ENCODE measurements around the gene SELENOS.
A peak's percentile ranks its signal among the peaks of the same experiment; 100 is the strongest.

The SELENOS gene

DNA sequence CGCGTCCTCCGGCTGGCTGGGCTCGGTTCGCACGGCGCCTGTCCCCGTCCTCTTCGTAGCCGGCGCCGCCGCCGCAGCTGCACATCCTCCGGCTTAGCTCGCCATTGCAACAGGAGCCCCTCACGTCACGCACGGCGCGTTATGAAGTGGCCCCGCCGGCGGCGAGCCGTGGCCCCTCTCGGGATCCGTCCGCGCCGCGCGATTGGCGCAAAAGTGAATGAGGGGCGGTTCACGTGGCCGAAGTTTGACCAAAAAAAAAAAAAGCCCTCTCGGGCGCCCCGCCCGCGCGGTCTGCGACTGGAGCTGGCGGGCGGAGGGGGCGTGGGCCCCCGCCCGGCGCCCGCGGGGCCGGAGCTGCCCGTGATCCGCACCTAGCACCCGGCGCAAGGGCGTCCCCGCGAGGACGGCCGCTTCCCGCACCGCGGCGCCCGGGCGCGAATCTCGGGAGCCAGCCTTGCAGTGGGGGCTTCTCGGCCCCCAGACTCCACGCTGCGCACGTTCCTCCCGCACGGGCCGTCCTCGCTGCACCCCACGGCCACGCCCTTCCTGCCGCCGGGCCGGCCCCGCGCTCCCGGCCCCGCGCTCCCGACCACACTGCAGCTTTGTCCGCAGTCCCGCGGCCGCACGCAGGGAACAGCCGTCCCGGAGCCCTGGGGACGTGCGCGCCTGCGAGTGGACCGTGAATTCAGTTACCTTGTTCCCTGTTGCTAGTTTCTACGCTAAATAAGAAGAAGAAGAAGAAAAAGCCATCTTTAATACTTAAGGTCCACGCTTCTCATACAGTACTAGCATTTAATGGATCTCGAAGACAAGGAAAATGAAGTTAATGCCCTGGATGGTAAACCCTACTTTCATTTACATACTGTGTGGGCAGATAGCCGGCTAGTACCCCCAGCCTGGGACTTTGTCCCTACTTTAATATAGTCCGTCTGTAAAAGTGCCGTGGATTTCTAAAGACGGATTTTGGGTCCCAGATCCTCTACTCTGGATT is 25.2 kb downstream of the SELENOS start, which contains the start of gene CHSY1:
TSS of gene CHSY1 (minus strand) at position 219 of the 991 bp plus-strand sequence. CDS start 592 bp downstream, outside the sequence.
- Histone ChIP-seq H3K9ac (peak within 1 kb of the TSS; percentile 89), H3K4me2 (peak within 1 kb of the TSS; percentile 90), H3K4me3 (peak within 1 kb of the TSS; percentile 98), H3K9me3 (no peaks in the 10 kb centered on the region), H4K20me1 (peaks cover 40% of the 10 kb centered on the region), H3K4me1 (peaks cover 54% of the 10 kb centered on the region), H3K27ac (peak within 1 kb of the TSS; percentile 92), H3K27me3 (no peaks in the 10 kb centered on the region), H3K36me3 (peaks cover 13% of the 10 kb centered on the region; the same call in 1 of the 2 replicates)
- TF ChIP-seq Cebpa-rat (IDR thresholded peaks at IDR 0.05): no peak

GRCh38 chr15:101250873-101251829 is 26.1 kb downstream of the SELENOS start:
- H3K4me3 ChIP-seq: peak overlapping the region; percentile 98
- H3K4me1 ChIP-seq: peaks cover 62% of the 10 kb centered on the region
- no peaks in the 10 kb centered on the region for H3K27me3 ChIP-seq
- peak overlapping the region; percentile 89 for H3K9ac ChIP-seq
- no peak for TF ChIP-seq Cebpa-rat (IDR thresholded peaks at IDR 0.05)
- H3K4me2 ChIP-seq: peak overlapping the region; percentile 90
- H3K9me3 ChIP-seq: no peaks in the 10 kb centered on the region
- H3K36me3 ChIP-seq: peaks cover 13% of the 10 kb centered on the region; the same call in 1 of the 2 replicates
- peaks cover 50% of the 10 kb centered on the region for H4K20me1 ChIP-seq
- H3K27ac ChIP-seq: peak overlapping the region; percentile 92

GRCh38 chr15:101250341-101250831 is 26.9 kb downstream of the SELENOS start:
- H3K27ac ChIP-seq: peak overlapping the region; percentile 92
- H4K20me1 ChIP-seq: peaks cover 57% of the 10 kb centered on the region
- TF ChIP-seq Cebpa-rat (IDR thresholded peaks at IDR 0.05): no peak
- H3K36me3 ChIP-seq: peaks cover 13% of the 10 kb centered on the region; the same call in 1 of the 2 replicates
- peak overlapping the region; percentile 90 for H3K4me2 ChIP-seq
- H3K4me3 ChIP-seq: peak overlapping the region; percentile 98
- H3K9ac ChIP-seq: peak overlapping the region; percentile 89
- peaks cover 63% of the 10 kb centered on the region for H3K4me1 ChIP-seq
- H3K27me3 ChIP-seq: no peaks in the 10 kb centered on the region
- no peaks in the 10 kb centered on the region for H3K9me3 ChIP-seq

GRCh38 chr15:101248274-101248673 is 29.0 kb downstream of the SELENOS start:
- Histone ChIP-seq H3K36me3 (peaks cover 16% of the 10 kb centered on the region; the same call in 1 of the 2 replicates), H3K27ac (peak overlapping the region; percentile 39; the same call in 1 of the 2 replicates), H3K9me3 (no peaks in the 10 kb centered on the region), H3K4me1 (peaks cover 82% of the 10 kb centered on the region), H3K9ac (peak overlapping the region; percentile 36), H3K4me3 (no peak overlapping the region), H4K20me1 (peaks cover 78% of the 10 kb centered on the region), H3K27me3 (no peaks in the 10 kb centered on the region), H3K4me2 (peak overlapping the region; percentile 90)
- no peak for TF ChIP-seq Cebpa-rat (IDR thresholded peaks at IDR 0.05)

DNA sequence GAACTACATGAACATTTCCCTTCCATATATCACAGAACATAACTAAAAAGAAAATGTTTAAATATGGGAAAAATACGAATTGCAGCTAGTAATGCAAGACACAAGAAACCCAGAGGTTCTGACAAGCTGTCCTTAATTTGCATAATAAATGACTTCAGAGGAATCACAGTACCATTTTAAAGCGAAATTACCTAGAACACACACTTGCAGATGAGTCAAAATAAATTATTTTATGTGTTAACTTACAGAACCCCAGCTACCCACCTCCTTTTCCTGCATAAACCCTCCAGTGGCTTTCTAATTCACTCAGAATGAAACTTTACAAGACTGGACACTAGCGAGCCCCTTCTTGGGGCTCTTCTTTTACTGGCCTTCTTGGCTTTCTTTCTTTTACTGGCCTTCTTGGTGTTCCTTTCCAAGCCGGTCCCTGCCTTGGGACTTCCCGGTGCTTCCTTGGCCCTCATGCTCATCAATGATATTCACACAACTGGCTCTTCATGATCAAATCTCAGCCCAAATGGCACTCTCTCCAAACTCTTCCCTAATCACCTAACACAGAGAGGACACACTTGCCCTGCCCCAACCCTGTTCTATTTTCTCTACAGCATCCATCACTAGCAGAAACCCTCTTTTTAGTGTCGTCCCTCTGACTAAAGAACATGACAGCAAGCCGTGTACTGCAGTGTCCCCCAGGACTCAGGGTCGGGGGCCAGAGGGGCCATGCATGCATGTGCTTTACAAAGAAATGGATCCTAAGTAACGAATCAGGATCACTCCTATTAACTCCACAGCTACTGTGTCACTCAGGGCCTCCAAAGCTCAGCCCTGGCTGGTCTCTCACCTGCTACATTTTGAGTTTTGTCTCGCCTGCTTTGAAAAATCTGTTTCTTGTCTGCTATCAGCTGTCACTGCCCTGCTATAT is 30.2 kb downstream of the SELENOS start:
- H3K4me1 ChIP-seq: peaks cover 84% of the 10 kb centered on the region

DNA sequence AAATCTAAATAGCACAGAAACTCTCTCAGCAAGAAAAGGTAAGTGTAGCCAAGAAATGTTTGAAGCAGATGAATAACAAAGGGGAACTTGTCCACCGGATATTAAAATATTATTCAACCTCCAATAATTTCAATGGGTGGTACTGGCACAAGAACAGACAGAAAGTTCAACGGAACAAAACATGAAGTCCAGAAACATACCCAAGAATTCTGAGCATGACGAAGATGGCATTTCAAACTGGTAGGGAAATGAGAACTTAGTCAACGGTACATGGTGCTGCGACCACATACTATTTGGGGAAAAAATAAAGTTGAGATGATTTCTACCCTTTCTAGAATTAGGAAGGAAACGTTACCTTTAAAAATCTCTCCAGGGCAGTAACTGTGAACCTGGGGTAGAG is 30.9 kb downstream of the SELENOS start:
- Histone ChIP-seq H3K4me1 (peaks cover 91% of the 10 kb centered on the region), H3K9me3 (no peaks in the 10 kb centered on the region), H3K36me3 (peaks cover 16% of the 10 kb centered on the region; the same call in 1 of the 2 replicates), H3K4me3 (no peak overlapping the region), H3K27ac (peak overlapping the region; percentile 36), H3K27me3 (no peaks in the 10 kb centered on the region), H4K20me1 (peaks cover 96% of the 10 kb centered on the region), H3K9ac (peak overlapping the region; percentile 39; the same call in 1 of the 2 replicates), H3K4me2 (peak overlapping the region; percentile 90)
- no peak for TF ChIP-seq Cebpa-rat (IDR thresholded peaks at IDR 0.05)

More for the DNA sequence above, 30.2 kb downstream of the SELENOS start:
- Histone ChIP-seq H3K4me3 (peak overlapping the region; percentile 1; the same call in 1 of the 2 replicates), H3K36me3 (peaks cover 16% of the 10 kb centered on the region; the same call in 1 of the 2 replicates), H3K4me2 (peak overlapping the region; percentile 90), H4K20me1 (peaks cover 90% of the 10 kb centered on the region), H3K27me3 (no peaks in the 10 kb centered on the region), H3K27ac (peak overlapping the region; percentile 36), H3K9ac (peak overlapping the region; percentile 39), H3K9me3 (no peaks in the 10 kb centered on the region)
- TF ChIP-seq Cebpa-rat (IDR thresholded peaks at IDR 0.05): no peak

DNA sequence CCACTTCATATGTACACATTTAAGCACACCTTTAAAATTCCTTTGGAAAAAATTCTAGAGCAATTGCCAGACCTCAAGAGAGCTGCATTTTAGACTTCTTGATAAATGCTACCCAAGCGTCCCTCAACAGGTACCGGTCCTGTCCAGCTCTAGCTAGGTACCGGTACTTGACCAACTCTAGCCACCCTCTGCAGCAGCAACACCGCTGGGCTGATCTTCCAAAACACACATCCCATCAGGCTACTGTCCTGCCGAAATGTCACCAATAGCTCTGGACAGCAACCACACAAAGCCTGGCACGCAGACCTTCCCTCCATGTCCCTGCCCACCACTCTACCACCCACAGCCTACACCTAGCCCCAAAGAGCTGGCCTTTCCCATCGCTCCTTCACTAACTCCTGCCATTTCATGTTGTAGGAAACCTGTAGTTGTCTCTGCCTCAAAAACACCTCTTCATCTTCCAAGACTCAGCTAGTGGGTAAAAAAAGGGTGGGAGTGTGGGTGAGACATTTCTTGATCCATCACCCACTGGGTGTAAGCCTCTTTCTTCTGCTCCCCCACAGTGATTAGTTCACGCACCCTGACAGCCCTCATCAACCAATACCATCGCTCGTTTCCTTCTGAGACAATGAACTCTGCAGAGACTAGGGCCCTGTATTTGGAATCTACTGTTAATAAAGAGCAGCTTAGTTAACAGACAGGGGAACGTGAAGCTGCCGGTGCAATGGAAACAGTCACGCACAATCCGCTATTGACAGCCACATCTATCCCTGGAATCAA is 32.2 kb downstream of the SELENOS start:
- Histone ChIP-seq H3K9ac (peak overlapping the region; percentile 15; the same call in 1 of the 2 replicates), H3K27ac (peak overlapping the region; percentile 81), H3K36me3 (peaks cover 28% of the 10 kb centered on the region), H3K9me3 (no peaks in the 10 kb centered on the region), H4K20me1 (peaks cover 97% of the 10 kb centered on the region), H3K4me2 (peak overlapping the region; percentile 90), H3K4me3 (no peak overlapping the region; the same call in 1 of the 2 replicates), H3K4me1 (peaks cover 100% of the 10 kb centered on the region), H3K27me3 (no peaks in the 10 kb centered on the region)
- no peak for TF ChIP-seq Cebpa-rat (IDR thresholded peaks at IDR 0.05)

Measured in BLaER1 (cell line).